Measurements from ENCODE around the gene LIN28B. TPM values are rescaled to one million over a fixed set of nuclear protein-coding genes. Genes with fewer than 3 reads are reported as not detected.
"Not testable (repeated sequence)": the region's sequence is repeated elsewhere in the genome, so short reads cannot be mapped to it uniquely, and the experiment has no call there.

Gene LIN28B
- total and polyA plus RNA-seq, 7 donors = not detected

DNA sequence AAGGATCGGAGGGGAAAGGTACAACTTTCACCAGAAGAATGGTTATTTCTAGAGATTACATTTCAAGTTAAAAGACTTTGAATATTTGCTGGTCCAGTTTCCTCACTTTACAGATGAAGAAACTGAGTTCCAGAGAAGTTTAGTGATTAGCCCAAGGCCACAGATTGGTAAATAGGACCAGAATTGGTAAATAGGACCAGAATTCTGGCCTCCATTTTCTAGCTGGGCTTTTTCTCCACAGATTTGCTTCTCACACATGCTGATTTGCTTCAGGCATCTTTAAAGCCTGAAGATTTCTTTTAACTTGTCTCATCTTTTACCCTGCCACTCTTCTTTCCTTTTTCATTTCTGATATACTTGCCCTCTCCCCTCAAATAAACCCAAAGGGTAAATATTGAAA is 5.2 kb upstream of the LIN28B start:
- TF ChIP-seq EP300 (IDR thresholded peaks at IDR 0.05) (no peak), POLR2AphosphoS5 (IDR thresholded peaks at IDR 0.05) (no peak), POLR2A (IDR thresholded peaks at IDR 0.05) (no peak)
- TF ChIP-seq, protein P1, sequence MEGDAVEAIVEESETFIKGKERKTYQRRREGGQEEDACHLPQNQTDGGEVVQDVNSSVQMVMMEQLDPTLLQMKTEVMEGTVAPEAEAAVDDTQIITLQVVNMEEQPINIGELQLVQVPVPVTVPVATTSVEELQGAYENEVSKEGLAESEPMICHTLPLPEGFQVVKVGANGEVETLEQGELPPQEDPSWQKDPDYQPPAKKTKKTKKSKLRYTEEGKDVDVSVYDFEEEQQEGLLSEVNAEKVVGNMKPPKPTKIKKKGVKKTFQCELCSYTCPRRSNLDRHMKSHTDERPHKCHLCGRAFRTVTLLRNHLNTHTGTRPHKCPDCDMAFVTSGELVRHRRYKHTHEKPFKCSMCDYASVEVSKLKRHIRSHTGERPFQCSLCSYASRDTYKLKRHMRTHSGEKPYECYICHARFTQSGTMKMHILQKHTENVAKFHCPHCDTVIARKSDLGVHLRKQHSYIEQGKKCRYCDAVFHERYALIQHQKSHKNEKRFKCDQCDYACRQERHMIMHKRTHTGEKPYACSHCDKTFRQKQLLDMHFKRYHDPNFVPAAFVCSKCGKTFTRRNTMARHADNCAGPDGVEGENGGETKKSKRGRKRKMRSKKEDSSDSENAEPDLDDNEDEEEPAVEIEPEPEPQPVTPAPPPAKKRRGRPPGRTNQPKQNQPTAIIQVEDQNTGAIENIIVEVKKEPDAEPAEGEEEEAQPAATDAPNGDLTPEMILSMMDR (IDR thresholded peaks at IDR 0.05) = no peak
- H3K27me3 ChIP-seq = peaks cover 26 to 100% (median 82%) of the 10 kb centered on the region in 3 donors
- DNase-seq = no peak
- H3K4me1 ChIP-seq = no peaks in the 10 kb centered on the region
- intact Hi-C loops (cut with DNase I) = no loop called here
- H3K9me3 ChIP-seq = no peaks in the 10 kb centered on the region
- H3K27ac ChIP-seq = no peak overlapping the region
- H3K36me3 ChIP-seq = no peaks in the 10 kb centered on the region
- 29 to 80% methylated on average over 1 of the region's 1 CpG for WGBS, 2 donors
- no peak overlapping the region for H3K4me3 ChIP-seq

DNA sequence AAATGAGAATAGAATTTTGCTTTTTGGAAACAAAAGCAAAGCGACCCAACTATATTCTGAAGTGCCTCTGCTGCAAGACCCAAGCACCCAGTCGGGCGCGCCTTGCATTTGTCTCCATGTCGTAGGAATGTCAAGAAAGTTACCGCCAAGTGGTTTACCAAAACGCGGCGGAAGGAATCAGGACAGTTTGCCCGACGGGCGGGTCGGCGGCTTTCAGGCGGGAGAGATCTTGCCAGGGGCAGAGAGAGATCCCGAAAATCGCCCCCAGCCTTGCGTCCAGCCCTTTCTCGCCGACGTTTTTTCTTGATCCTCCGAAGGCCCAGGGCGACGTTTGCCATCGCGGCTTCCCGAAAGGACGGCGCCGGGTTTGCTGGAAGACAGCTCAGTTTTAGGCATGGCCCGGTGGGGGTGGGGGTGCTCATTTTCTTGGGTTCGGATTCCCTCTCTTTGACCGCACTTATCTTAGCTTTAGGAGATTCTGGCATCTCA is 4.0 kb upstream of the LIN28B start:
- TF ChIP-seq POLR2A (IDR thresholded peaks at IDR 0.05) (no peak), POLR2AphosphoS5 (IDR thresholded peaks at IDR 0.05) (no peak)
- Histone ChIP-seq H3K36me3 (no peaks in the 10 kb centered on the region), H3K4me3 (no peak overlapping the region), H3K4me1 (peaks cover 0 to 4% (median 0%) of the 10 kb centered on the region in 4 donors), H3K27ac (no peak overlapping the region), H3K27me3 (peaks cover 38 to 100% (median 83%) of the 10 kb centered on the region in 3 donors), H3K9me3 (no peaks in the 10 kb centered on the region)
- intact Hi-C loops (cut with DNase I) = no loop called here
- WGBS, 2 donors = 9 to 25% methylated on average over 33 of the region's 33 CpGs
- DNase-seq = no peak

DNA sequence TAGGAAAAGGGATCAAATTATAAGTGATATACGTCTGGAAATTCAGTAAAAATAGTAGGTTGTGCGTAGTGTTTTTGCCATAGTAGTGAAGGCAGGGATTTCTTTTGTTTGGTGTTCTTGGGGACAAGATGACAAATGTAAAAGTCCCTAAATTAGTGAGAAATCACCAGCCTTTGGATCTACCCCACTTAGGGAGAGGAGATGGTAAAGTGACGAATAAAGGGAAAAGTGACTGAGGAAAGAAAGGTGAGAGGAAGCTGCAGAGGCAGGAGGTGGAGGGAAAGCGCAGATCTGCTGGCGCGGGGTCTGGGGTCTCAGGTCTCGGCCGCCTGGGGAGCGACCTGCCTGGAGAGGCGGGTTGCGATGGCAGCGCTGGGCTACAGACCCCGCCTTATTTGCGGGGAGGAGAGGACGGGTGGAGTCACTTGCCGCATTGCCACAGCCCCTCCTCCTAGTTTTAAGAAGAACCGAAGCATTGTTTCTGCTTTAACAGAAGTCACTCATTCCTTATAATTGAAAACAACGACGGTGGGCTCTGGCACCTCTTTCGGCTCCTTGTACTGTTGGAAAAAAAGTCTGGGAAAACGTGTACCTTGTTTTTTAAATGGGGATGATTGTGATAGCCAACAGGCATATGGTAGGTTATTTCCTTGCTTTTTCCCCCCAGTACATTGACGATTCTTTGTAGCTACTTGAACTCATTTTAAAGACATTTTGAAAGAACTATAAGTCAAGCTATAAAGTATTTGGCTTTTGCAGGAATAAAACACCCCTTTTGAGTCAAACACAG is 3.3 kb upstream of the LIN28B start:
- peaks cover 38 to 100% (median 83%) of the 10 kb centered on the region in 3 donors for H3K27me3 ChIP-seq
- intact Hi-C loops (cut with DNase I); DNase-seq; H3K27ac ChIP-seq; H3K4me1 ChIP-seq; H3K4me3 ChIP-seq; H3K9me3 ChIP-seq; H3K36me3 ChIP-seq: not testable (repeated sequence)
- WGBS, 2 donors = 9 to 13% methylated on average over 22 of the region's 22 CpGs

DNA sequence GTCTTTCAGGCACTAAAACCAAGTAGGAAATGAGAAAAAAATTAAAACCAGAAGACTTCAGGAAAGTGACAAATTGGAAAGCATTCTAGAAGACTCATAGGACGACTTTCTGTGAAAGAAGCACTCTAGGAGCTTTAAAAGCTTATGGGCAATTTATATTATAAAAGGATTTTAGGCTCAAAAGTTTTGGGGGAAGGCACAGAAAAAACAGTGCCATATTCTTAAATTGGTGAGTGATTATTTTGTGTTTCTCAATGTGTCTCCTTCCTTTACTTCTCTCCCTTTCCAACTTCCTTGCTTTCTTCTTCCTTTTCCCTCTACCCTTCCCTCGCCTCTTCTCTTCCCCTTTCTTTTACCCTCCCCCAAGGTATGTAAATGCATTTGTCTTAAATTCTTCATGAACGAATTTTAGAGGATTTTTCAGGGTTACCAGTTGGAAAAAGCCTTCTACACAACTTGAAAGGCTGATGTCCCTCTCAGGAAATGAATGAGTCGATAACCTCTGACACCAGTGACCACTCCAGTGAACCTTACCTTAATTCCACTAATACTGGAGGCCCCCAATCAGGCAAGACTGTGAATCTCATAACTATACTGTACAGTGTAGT is 2.6 kb upstream of the LIN28B start:
- no peak overlapping the region for H3K27ac ChIP-seq
- no peaks in the 10 kb centered on the region for H3K9me3 ChIP-seq
- peaks cover 38 to 100% (median 90%) of the 10 kb centered on the region in 3 donors for H3K27me3 ChIP-seq
- H3K36me3 ChIP-seq = no peaks in the 10 kb centered on the region
- H3K4me3 ChIP-seq = no peak overlapping the region
- WGBS, 2 donors = 27 to 34% methylated on average over 4 of the region's 4 CpGs
- intact Hi-C loops (cut with DNase I) = no loop called here
- peaks cover 0 to 4% (median 0%) of the 10 kb centered on the region in 4 donors for H3K4me1 ChIP-seq
- TF ChIP-seq POLR2A (IDR thresholded peaks at IDR 0.05) (no peak), EP300 (IDR thresholded peaks at IDR 0.05) (no peak), POLR2AphosphoS5 (IDR thresholded peaks at IDR 0.05) (peak in 2 of 4 donors; percentile 7 to 16)
- TF ChIP-seq, protein P1 (IDR thresholded peaks at IDR 0.05) = no peak
- DNase-seq = no peak

DNA sequence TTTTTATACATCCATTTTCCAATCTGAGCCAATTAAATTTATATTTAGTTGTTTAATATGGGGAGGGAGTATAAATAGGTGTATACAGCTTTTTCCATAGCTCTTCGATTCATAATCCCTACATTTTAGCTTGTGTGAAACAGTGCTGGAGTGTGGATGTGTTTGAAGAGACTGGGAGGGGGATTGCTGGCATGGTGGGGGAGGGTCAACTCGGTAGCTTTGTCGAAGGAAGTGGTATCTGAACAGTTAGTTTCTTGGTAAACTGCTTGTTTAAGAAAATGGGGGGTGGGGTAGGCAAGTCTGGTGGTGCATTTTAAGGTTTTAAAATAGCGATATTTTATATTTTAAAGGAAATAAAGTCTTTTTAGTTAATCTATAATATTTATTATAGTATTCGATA is 1.4 kb upstream of the LIN28B start:
- intact Hi-C loops (cut with DNase I) = no loop called here
- Histone ChIP-seq H3K4me3 (no peak overlapping the region), H3K4me1 (peaks cover 0 to 4% (median 0%) of the 10 kb centered on the region in 4 donors), H3K27ac (no peak overlapping the region), H3K27me3 (peaks cover 38 to 99% (median 88%) of the 10 kb centered on the region in 3 donors), H3K36me3 (no peaks in the 10 kb centered on the region), H3K9me3 (no peaks in the 10 kb centered on the region)
- WGBS, 2 donors = 14 to 17% methylated on average over 5 of the region's 5 CpGs
- DNase-seq = no peak
- TF ChIP-seq POLR2AphosphoS5 (IDR thresholded peaks at IDR 0.05) = no peak
- no peak for TF ChIP-seq POLR2A (IDR thresholded peaks at IDR 0.05)
- no peak for TF ChIP-seq EP300 (IDR thresholded peaks at IDR 0.05)
- TF ChIP-seq, protein P1 (IDR thresholded peaks at IDR 0.05) = no peak
